ENCODE measurements around the gene MED1.

DNA sequence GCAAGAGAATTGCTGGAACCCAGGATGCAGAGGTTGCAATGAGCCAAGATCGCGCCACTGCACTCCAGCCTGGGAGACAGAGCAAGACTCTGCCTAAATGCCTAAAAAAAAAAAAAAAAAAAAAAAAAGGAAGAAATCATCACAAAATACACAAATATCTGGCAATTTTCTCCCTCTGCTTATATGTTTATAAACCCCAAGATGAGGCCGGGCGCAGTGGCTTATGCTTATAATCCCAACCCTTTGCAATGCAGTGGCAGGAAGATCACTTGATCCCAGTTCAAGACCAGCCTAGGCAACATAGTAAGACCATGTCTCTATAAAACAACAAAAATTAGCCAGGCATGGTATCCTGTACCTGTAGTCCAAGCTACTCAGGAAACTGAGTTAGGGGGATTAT is 21.5 kb downstream of the MED1 start:
- TF ChIP-seq, protein P1, sequence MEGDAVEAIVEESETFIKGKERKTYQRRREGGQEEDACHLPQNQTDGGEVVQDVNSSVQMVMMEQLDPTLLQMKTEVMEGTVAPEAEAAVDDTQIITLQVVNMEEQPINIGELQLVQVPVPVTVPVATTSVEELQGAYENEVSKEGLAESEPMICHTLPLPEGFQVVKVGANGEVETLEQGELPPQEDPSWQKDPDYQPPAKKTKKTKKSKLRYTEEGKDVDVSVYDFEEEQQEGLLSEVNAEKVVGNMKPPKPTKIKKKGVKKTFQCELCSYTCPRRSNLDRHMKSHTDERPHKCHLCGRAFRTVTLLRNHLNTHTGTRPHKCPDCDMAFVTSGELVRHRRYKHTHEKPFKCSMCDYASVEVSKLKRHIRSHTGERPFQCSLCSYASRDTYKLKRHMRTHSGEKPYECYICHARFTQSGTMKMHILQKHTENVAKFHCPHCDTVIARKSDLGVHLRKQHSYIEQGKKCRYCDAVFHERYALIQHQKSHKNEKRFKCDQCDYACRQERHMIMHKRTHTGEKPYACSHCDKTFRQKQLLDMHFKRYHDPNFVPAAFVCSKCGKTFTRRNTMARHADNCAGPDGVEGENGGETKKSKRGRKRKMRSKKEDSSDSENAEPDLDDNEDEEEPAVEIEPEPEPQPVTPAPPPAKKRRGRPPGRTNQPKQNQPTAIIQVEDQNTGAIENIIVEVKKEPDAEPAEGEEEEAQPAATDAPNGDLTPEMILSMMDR (IDR thresholded peaks at IDR 0.05; ENCODE audit: low read depth, low read length): no peak
- no peak for TF ChIP-seq EZH2phosphoT487 (IDR thresholded peaks at IDR 0.05; ENCODE audit: low read depth)
